GM04504 (cell line): Measurements from ENCODE around the gene S1PR3.

Experiments
- DNase-seq: peaks from one replicate; pipeline ENCODE4 v3.0.0-alpha.2; 2012; ENCODE audit warnings: low read depth

Gene S1PR3

GRCh38 chr9:89038382-89039103, 47.3 kb downstream of the S1PR3 start:
- peak; percentile 86 for DNase-seq

- no peak for DNase-seq
Observed at GRCh38 chr9:89039104-89039465, 47.8 kb downstream of the S1PR3 start.

GRCh38 chr9:89039664-89040063, 48.4 kb downstream of the S1PR3 start:
- no peak for DNase-seq

- no peak for DNase-seq
Observed at GRCh38 chr9:89042984-89043383, 51.7 kb downstream of the S1PR3 start.

GRCh38 chr9:89044104-89044503, 52.8 kb downstream of the S1PR3 start:
- DNase-seq: no peak

- no peak for DNase-seq
Observed at GRCh38 chr9:89044881-89045280, 53.6 kb downstream of the S1PR3 start.

GRCh38 chr9:89046832-89047231, 55.6 kb downstream of the S1PR3 start:
- DNase-seq: no peak

- DNase-seq: no peak
Observed at GRCh38 chr9:89047667-89048066, 56.4 kb downstream of the S1PR3 start.

- DNase-seq: no peak
Observed at GRCh38 chr9:89048616-89049015, 57.3 kb downstream of the S1PR3 start.

- no peak for DNase-seq
Observed at GRCh38 chr9:89049646-89050045, 58.4 kb downstream of the S1PR3 start.

GRCh38 chr9:89051421-89052025, 60.3 kb downstream of the S1PR3 start:
- no peak for DNase-seq

GRCh38 chr9:89052470-89053097, 61.3 kb downstream of the S1PR3 start:
- no peak for DNase-seq

- no peak for DNase-seq
Observed at GRCh38 chr9:89053301-89053700, 62.0 kb downstream of the S1PR3 start.
